ENCODE measurements around the gene ERICH6.
A peak's percentile ranks its signal among the peaks of the same experiment; 100 is the strongest.

ERICH6 gene

DNA sequence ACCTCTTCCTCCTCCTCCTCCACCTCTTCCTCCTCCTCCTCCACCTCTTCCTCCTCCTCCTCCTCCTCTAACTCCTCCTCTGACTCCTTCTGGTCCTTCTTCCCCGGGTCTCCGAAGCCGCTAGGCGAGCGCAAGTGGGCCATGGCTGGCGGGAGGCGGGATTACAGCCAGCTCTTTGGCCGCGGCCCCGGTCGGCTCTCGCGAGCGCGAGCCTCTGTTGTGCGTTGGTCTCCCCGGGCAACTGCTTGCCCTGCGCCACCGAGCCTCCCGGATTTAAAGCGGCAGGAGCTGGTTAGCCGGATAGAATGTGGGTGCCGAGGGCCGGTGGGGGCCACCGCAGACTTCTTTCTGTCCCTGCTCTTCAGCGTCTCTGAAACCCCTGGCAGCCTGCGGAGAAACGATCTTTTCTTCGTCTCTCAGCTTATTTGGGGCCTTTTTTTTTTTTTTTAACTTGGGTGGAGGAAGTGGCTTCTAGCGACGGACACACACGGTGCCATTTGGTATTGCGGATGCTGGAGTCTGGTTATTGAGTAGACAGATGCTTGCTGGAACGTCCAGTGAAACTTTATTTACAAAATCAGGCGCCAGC is at the start of gene ERICH6:
TSS of gene ERICH6 (minus strand) at position 165 of the 589 bp plus-strand sequence. CDS start at position 143, 22 bp downstream.
- peak; percentile 18 to 48 (median 48) for DNase-seq (ENCODE audit: low read depth in 3 of 3, low spot score in 1 of 3)

DNA sequence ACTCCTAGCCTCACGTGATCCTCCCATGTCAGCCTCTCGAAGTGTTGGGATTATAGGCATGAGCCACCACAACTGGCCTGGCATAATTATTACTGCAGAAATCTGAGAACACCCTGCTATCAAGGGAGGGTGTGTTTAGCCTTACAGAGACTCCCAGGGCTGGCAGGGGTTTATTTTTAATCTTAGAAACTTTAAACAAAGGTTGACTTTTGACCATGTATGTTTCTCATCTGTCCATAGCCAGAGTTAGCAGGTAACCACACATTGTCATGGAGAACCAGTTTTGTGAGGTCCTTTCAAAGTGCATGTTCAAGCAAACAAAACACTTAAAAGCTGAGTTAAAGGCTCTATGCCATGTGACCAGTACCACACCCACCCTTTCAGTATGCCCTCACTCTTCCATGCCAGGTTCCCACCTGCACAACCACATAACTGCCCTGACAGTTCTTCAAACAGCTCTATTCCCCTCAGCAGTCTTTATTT is 48.1 kb upstream of the ERICH6 start:
- DNase-seq (ENCODE audit: low read depth in 3 of 3, low spot score in 1 of 3) = no peak

DNA sequence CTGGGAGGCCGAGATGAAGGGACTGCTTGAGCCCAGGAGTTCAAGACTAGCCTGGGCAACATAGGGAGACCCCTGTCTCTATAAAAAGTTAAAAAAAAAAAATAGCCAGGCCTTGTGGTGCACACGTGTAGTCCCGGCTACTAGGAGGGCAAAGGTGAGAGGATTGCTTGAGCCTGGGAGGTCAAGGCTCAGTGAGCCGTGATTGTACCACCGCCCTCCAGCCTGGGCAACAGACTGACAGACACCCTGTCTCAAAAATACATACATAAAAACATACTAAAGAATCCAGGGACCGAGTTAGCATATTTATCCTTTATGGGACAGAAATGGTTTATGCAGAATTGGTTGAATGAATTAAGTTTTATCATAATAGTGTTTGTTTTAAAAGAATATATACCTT is 45.5 kb upstream of the ERICH6 start:
- no peak for DNase-seq (ENCODE audit: low read depth in 3 of 3, low spot score in 1 of 3)

DNA sequence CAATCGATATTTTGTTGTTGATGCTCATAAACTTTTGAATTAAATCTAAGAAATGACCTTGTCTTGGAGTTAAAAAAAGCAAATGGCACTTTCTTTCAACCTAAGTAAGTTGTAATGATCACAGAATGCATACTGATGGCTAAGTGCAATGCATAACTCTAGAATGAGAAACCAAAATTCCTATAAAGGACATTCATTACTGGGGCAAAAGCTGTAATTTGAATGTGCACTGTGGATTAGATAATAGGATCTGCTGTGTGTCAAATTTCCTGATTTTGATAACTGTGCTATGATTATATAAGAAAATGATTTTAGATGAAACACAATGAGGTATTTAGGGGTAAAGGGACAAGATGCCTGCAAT is 44.9 kb upstream of the ERICH6 start:
- no peak for DNase-seq (ENCODE audit: low read depth in 3 of 3, low spot score in 1 of 3)

DNA sequence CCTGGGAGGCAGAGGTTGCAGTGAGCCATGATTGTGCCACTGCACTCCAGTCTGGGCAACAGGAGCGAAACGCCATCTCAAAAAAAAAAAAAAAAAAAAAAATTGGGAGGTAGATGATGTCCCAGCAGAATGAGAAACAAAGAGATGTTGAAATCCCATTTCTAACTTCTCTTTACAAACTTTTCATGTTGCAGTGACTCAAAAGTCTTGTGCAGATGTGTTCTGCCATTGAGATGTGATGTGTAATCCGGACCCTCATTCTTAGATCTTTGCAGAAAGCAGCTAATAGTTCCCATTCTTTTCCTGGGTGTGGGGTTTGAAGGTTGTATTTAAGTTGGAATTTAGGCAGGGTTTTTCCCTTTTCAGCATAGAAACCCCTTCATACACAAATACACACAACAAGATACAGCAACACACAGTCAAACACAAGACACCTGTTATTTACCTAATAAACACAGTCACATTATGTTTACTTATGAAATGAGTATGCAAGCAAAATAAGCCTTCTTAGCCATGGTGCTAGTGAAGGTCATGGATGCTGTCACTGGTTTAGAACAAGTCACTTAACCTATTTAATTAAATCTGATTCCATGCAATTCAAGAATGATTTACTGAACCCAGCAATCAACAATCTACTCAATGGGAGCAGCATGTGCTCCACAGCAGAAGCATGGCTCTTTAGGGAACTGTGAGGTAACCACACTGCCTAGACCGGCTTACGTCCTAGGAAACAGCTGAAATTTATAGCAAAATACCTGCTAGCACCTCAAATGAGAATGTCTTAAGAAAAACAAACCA is 44.4 kb upstream of the ERICH6 start:
- no peak for DNase-seq (ENCODE audit: low read depth in 3 of 3, low spot score in 1 of 3)

DNA sequence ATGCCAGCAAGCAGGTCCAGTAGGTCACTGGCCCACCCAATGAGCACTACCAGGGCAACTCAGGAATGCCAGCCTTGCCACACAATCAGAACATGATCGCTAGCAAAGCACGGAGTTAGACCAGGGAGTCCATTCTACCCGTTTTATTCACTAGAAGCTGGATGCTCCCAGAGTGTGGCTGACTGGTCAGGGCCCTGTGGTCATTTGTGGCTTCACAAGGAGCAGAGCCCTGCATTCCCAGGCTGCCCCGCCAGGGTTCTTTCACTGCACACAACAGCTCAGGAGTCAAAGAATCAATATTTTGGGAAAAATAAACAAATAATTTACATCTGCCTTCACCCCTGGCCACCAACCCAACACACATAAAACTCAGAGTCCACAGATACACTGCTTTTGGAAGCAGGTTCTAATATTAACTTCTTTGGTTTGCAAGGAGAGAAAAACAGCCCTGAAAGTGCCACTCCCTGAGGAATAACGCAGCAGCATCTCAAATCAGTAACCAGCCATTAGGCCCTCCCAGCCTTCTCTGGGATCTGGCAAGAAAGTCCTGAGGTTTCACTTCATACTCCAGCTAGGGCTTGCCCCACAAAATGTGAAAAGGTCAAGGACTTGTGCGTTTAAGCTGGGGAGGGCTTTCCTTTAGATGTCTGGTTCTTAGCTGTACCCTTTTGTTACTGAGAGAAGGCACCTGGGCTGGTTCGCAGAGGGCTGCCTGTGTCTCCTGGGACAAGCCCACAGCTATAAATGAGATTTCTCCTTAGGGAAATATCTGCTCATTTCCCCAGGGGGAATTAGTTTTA is 43.3 kb upstream of the ERICH6 start:
- DNase-seq (ENCODE audit: low read depth in 3 of 3, low spot score in 1 of 3) = no peak

DNA sequence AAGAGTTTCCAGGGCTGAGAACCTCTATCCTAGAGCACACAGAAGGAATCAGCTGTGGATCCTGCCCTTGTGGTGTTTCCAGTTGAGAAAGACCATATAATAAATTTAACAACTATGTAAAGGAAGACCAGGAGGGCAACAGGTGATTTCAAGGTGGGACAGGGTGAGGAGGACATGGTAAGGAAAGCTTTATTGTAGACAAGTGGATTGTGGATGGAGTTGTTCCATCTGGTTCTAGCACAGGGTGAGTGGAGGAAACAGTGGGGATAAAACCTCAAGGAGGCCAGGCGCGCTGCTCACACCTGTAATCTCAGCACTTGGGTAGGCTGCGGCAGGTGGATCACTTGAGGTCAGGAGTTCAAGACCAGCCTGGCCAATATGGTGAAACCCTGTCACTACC is 42.1 kb upstream of the ERICH6 start:
- DNase-seq (ENCODE audit: low read depth in 3 of 3, low spot score in 1 of 3) = no peak

DNA sequence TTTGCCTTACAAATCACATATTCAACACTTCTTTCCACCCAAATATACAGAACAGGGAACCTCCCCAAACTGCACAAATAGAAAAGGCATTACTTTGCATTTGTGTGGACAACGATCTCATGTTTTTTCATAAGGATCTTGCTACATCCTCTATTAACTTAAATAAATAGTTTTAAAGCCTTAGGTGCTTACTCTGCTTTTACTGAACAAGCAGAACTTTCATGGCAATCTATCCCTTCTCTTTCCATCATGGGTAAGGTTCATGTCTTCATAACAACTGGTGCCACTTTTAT is 41.1 kb upstream of the ERICH6 start:
- no peak for DNase-seq (ENCODE audit: low read depth in 3 of 3, low spot score in 1 of 3)

DNA sequence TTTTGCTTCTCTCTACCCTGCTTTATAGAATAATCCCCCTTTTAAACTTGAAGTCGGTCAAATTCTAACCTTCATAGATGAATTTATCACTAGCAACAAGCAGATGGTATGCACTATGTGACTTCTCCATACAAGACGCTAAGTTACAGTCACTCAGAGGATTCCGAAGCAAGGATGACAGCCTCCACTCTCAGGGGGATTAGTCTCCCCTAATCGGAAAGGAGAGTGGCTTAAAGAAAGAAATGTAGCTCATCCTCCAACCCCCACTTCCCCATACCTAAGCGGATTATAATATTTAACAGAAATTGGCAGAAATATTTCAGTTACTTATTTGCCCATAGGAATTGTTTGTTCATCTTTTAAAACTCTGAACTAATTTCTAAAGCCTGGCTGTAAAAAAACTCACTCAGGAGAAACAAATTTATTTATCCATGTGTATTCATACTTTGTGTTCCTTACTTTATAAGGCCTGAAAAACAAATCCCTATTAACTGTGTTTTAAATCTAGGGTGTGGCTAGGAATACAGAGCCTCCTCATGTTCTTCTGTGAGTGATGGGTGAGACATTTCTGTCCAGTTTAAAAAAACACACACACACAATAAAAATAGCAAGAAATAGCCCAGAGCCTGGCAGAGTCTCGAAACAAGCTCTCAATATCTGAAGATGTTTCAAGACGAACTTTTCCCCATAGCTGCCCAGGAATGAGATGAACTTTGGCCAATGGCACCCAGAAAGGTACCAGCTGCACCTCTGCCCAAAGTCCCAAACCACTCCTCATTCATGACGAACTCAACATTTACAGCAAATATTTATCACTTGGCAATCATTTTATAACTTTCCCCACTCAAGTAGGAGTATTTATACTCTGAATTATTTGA is 40.6 kb upstream of the ERICH6 start:
- DNase-seq (ENCODE audit: low read depth in 3 of 3, low spot score in 1 of 3) = no peak

DNA sequence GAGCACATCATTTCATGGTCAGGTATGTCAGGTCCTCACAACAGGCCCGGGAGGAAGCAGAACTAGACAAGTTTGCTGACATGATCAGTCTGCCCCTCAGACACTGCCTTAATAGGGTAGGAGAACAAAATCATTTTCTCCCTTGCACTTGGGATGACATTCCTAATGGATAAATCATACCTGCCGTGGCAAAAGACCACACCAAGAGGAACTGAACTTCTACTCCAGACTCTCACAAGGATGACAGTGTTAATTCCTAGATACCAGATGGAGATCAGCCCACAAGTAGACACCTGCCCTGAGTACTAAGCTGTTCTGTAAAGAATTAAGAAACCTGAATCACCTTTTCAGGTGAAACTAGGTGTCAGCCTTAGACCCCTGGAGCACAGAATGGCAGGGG is 39.8 kb upstream of the ERICH6 start:
- no peak for DNase-seq (ENCODE audit: low read depth in 3 of 3, low spot score in 1 of 3)

DNA sequence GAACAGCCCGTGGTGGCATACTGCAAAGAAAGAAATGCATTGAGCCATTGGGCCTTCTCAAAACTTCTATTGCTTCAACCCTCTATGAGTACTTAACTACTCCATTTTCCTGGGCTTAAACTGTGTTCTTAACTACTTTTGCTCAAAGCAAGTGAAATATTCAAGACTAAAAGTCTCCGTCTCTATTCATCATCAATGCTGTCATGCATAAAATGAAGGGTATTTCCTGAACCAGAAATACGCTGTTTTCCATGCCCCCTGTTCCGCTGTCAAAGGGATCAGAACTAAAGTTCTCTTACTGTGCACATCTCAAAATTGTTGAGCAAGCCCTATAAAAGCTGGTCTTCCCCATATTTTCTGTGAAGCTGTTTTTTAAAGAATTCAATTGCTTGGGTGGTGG is 39.0 kb upstream of the ERICH6 start:
- DNase-seq (ENCODE audit: low read depth in 3 of 3, low spot score in 1 of 3) = no peak

DNA sequence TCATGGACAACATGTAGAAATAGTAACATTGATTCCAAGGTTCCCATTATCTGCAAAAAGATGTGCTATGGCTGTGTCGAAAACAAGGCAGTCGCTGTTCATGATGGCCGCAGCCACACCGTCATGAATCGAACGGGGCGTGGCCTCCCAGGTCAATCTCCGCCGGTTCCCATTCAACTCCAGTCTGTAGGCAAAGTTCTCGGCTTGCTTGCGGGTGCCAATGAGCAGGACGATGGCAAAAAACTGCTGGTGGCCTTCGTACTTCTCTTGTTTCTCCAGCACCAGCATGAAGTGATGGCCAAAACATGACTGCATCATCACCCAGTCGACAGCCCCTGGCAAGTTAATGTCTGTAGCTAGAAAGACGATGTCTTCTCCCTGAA is 38.4 kb upstream of the ERICH6 start:
- DNase-seq (ENCODE audit: low read depth in 3 of 3, low spot score in 1 of 3) = no peak

DNA sequence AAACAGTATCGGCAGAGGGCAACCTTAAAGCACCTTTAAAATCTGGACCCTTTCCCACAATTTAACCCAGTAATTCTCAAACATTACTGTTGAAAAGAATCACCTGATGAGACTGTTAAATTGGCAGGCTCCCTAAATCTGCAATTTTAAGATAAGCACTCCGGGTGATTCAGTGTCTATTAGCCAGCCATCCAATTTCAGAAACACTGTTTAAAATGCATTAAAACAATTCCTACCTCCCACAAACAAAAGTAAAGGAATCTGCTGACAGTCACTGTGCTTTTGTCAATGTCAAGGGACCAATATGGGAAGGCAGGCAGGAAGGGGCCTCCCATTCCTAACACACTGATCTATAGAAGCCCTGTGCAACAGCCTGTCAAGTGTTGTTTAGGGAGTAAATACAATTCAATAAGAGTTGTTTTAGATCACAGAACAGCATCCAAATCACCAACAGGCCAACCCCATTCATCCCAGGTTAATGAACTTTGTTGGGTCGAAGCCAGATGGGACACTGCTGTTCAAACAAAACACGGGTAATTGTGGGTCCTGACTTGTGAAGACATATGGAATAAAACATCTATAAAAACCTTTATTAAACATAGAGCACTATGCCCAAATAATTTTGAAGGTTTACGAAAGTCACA is 37.9 kb upstream of the ERICH6 start:
- no peak for DNase-seq (ENCODE audit: low read depth in 3 of 3, low spot score in 1 of 3)

DNA sequence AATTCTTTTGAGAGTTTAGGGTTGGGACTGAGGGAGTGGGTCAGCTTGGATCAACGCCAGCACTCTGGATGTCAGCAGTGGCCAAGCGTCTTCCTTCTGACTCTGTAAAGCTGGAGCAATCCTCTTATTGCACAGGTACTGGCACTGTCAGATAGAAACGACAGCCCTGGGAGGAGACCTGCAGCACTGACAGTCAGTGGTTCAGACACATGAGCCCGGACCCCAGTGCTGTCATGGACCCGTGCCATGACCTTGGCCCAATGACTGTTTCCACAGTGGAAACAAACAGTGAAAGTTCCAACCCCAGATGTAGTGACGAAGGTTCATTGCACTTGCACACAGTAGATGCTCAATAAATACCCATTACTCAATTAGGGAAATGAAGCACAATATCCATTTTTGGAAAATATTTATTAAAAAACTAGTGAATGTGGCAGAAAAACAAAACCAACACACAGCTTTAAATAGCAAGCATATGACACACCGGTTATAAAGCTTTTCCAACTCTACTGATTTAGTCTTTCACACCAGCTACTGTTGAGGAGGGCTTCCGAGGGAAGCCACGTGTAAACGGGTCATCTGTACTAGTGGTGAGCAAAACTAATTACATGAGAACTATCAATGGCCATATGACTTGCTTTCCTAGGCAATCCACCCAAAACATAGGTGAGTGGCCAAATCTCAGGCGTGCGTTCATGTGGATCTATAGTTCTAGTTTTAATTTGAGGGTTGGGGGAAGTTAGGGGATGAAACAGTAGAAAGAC is 37.2 kb upstream of the ERICH6 start:
- DNase-seq (ENCODE audit: low read depth in 3 of 3, low spot score in 1 of 3) = no peak

DNA sequence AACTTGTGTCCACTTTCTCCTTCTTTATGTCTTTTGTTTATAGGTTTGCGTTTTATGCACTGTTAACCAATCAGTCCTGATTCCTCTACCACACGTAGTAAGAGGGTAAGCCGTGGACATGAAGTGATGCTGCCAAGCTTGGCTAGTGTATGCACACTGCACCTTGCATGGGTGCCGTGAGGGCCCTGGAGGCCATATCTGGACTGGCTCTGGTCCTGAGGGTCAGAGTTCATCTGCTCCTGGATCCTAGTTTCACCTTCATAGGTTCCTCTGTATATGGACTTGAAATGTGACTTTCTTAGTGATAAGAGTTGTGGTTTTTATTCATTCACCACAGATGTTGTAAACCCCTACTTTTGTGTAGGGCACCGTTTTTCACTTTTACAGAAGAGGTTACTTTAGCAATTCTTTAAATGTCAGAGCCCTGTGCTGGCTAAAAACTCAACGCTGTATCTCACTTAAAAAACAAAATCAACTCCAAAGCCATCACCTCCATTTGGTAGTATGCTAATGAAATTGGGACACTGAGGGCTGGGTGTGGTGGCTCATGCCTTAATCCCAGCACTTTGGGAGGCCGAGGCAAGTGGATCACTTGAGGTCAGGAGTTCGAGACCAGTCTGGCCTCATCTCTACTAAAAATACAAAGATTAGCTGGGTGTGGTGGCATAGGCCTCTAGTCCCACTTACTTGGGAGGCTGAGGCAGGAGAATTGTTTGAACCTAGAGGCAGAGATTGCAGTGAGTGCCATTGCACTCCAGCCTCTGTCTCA is 36.3 kb upstream of the ERICH6 start:
- no peak for DNase-seq (ENCODE audit: low read depth in 3 of 3, low spot score in 1 of 3)

DNA sequence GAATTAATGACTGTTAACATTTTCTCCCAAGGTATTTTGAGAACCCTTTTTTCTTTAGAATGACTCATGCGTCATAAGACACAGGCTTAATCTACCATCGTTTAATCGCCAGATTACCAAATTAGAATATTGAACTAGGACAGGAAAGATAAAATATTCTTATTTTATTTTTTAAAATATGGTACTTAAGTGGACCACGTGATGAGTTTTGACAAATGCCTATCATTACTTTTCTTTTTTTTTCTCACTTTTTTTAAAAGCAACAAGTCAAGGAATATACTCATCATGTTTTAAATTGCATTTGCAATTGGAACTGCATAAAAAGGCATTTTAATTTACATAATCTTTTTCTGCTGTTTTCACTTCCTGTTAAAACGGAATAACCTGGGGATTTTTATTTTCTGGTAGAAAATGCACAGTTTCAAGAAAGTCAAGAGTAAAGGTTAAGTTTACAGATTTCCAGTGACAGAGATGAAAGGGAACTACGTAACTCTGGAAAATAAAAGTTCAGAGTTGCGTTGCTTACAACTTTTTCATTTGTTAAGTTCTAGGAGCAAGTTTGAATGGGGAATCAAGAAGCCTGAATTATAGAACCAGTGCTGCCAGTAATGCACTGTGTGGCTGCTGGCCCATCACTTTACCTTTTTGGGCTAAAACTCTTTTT is 35.6 kb upstream of the ERICH6 start:
- DNase-seq (ENCODE audit: low read depth in 3 of 3, low spot score in 1 of 3) = no peak

DNA sequence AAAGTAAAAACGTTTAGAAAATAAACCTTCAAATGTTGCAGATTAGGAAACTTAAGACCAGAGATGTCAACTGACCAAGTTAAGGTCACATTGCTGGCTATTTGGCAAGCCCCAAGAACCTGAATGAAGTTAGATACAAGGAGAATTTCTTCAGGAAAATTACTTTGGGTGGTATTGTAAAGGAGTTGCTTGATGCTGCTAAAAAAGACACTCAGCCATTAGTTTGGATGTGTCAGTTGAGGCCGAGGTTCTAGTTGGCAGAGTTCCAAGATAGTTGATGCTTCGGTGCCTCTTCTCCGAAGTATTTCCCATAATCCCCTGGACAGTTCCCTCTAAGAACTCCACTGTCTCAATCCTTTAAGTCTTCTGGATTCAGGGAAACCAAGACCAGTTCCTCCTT is 35.0 kb upstream of the ERICH6 start:
- DNase-seq (ENCODE audit: low read depth in 3 of 3, low spot score in 1 of 3) = no peak

DNA sequence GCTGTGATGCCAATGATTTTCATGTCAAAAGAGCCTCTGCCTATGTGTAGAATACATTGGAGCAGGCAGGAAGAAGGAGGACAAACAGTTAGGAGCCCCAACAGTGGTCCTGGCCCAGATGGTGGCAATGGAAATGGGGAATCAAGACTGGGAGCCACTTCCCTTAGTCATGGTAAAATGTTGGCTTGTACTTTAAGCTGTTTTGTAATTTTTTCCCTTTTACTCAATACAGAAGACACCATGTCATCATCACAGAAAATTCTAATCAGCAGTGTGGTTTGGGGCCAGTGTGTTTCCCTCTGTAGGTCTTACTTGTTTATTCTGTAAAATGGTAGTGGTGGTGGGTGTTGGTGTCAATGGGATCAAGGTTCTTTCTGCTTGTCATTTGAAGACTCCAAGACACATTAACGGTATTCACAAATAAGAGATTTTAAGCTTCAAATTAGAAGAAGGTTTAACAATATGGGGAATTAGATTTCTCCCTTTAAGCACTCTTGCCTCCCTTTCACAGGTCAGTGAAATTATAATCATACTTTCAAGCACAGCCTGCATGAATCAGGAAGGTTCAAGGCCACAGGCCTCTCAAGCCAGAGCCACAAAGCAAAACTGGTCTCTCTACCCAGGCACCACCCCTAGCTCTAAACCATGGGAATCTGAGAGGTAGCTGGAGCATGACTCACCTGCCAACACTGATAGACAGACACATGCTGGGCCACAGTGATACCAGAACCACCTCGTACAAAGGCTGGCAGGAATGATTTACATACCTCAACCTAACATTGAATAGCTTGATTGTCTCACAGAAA is 34.4 kb upstream of the ERICH6 start:
- DNase-seq (ENCODE audit: low read depth in 3 of 3, low spot score in 1 of 3) = no peak

All from stimulated activated CD4-positive, alpha-beta T cell treated with anti-CD3 and anti-CD28 coated beads, TNF-alpha, amount 100 ng/mL, for 1 hour (primary cell).